NT2/D1 (cell line): ENCODE measurements around the gene PARG.

Experiments used
- SUZ12 ChIP-seq: IDR thresholded peaks from 2 replicates; pipeline ENCODE4 v1.6.1; 2011; ENCODE audit not compliant: insufficient read length, insufficient read depth; ENCODE audit errors: extremely low read depth
- YY1 ChIP-seq: IDR thresholded peaks from 2 replicates; pipeline ENCODE4 v1.6.1; 2011; ENCODE audit not compliant: insufficient read length, insufficient read depth
- ZNF274 ChIP-seq: IDR thresholded peaks from 2 replicates; pipeline ENCODE4 v1.6.1; 2011; ENCODE audit warnings: mild to moderate bottlenecking, low read depth, low read length

DNA sequence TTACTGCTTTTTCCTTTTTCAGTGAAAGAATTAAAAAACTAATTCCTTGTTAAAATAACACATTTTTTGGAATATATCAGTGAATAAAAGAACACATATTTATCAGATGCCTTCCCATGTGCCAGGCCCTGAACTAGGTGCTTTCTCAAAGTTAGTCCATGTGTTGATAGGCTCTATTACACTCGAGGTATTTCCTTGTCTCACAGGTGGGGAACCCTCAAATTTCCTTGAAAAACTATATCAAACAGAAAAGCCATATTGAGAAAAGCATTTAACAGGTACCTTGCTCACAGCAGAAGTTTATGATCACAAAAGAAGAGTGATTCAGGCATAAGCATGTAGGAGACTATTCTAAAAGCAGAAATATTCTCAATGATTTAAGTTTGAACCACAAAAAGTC is 104.1 kb downstream of the PARG start:
- TF ChIP-seq ZNF274, result no peak
- TF ChIP-seq YY1, result no peak
- no peak for TF ChIP-seq SUZ12
